Measurements from ENCODE around the gene DGKH. TPM values are rescaled to one million over a fixed set of nuclear protein-coding genes. Genes with fewer than 3 reads are reported as not detected.

The DGKH gene
- total and polyA plus RNA-seq, 11 donors = 1.8 to 13.1 (median 7.4) TPM

- peak overlapping the region; percentile 68 to 97 (median 90) for H3K4me3 ChIP-seq
Observed at GRCh38 chr13:42039946-42040729, 8.3 kb upstream of the DGKH start.

GRCh38 chr13:42040730-42041010 lies 7.8 kb upstream of the DGKH start:
- no peak for ATAC-seq
- H3K9me3 ChIP-seq = peaks cover 0 to 5% (median 0%) of the 10 kb centered on the region in 12 donors
- WGBS, 4 donors = 0 to 2% (median 0%) methylated on average over 1 to 49 of the region's 49 CpGs
- peak overlapping the region; percentile 93 to 100 (median 98) for H3K27ac ChIP-seq
- H3K4me1 ChIP-seq = peaks cover 0 to 22% (median 10%) of the 10 kb centered on the region in 12 donors
- intact Hi-C loops (cut with DNase I) = loop anchor here in 8 of 10 donors (1.0 to 10.0 kb wide), 15 partner anchors 62 to 976 kb away; partner anchors contain the start of genes VWA8 (in 2 of the 8) and WBP4 (in 1 of the 8)
- no peaks in the 10 kb centered on the region for H3K27me3 ChIP-seq
- no peak for DNase-seq
- TF ChIP-seq CTCF (IDR thresholded peaks at IDR 0.05) (no peak), POLR2A (IDR thresholded peaks at IDR 0.05) (no peak)
- H3K4me3 ChIP-seq = peak overlapping the region; percentile 68 to 97 (median 90)
- no peaks in the 10 kb centered on the region for H3K36me3 ChIP-seq

More at GRCh38 chr13:42039946-42040729, 8.3 kb upstream of the DGKH start:
- peaks cover 0 to 7% (median 0%) of the 10 kb centered on the region in 12 donors for H3K9me3 ChIP-seq
- WGBS, 4 donors = 0 to 1% (median 1%) methylated on average over 53 to 90 of the region's 91 CpGs
- peak overlapping the region; percentile 93 to 100 (median 98) for H3K27ac ChIP-seq
- intact Hi-C loops (cut with DNase I) = loop anchor here in 9 of 10 donors (1.0 to 10.0 kb wide), 16 partner anchors 62 to 975 kb away; partner anchors contain the start of genes VWA8 (in 2 of the 9) and WBP4 (in 1 of the 9)
- ATAC-seq = peak; percentile 83 to 96 (median 92)
- H3K4me1 ChIP-seq = peaks cover 0 to 22% (median 10%) of the 10 kb centered on the region in 12 donors
- peak; percentile 93 to 96 (median 96) for DNase-seq
- H3K27me3 ChIP-seq = no peaks in the 10 kb centered on the region
- H3K36me3 ChIP-seq = no peaks in the 10 kb centered on the region
- peak; percentile 48 to 98 for TF ChIP-seq POLR2A (IDR thresholded peaks at IDR 0.05)
- TF ChIP-seq CTCF (IDR thresholded peaks at IDR 0.05) = peak in 3 of 12 donors; percentile 9 to 16 (median 11)

- Histone ChIP-seq H3K27ac (peak overlapping the region in 11 of 12 donors; percentile 93 to 100 (median 98)), H3K36me3 (no peaks in the 10 kb centered on the region), H3K9me3 (peaks cover 0 to under 1% (median 0%) of the 10 kb centered on the region in 12 donors), H3K27me3 (no peaks in the 10 kb centered on the region), H3K4me3 (peak overlapping the region; percentile 45 to 97 (median 89)), H3K4me1 (peaks cover 0 to 22% (median 12%) of the 10 kb centered on the region in 12 donors)
- ATAC-seq (peak; percentile 12 to 46 (median 16)), DNase-seq (peak; percentile 56 to 80 (median 66))
- no peak for TF ChIP-seq POLR2A (IDR thresholded peaks at IDR 0.05)
- no peak for TF ChIP-seq CTCF (IDR thresholded peaks at IDR 0.05)
- intact Hi-C loops (cut with DNase I) = loop anchor here in 8 of 10 donors (2.0 to 10.0 kb wide), 13 partner anchors 61 to 976 kb away; partner anchors contain the start of genes VWA8 (in 2 of the 8) and WBP4 (in 1 of the 8)
- WGBS, 4 donors = 0 to 2% (median 0%) methylated on average over 34 to 58 of the region's 58 CpGs
Observed at GRCh38 chr13:42041011-42041683, 7.3 kb upstream of the DGKH start.
